ENCODE results near the gene CDK15.
A peak's percentile ranks its signal among the peaks of the same experiment; 100 is the strongest.

Gene CDK15

GRCh38 chr2:201779901-201780673, 26.2 kb upstream of the CDK15 start:
- Mint-ChIP-seq H3K9me3 (no peaks in the 10 kb centered on the region), H3K4me3 (peak overlapping the region; percentile 99), H3K36me3 (ENCODE audit: low read depth) (no peaks in the 10 kb centered on the region), H3K4me1 (ENCODE audit: low read depth) (peaks cover 11% of the 10 kb centered on the region), H3K27me3 (ENCODE audit: low read depth) (peaks cover 10% of the 10 kb centered on the region), H3K27ac (peak overlapping the region; percentile 79)
- DNase-seq (ENCODE audit: low spot score), result no peak

GRCh38 chr2:201780674-201781493, 25.5 kb upstream of the CDK15 start, which contains the start of gene ALS2:
Gene ALS2 (minus strand): TSS chr2:201780933. CDS start chr2:201768885, 12,048 bp downstream.
- H3K27ac Mint-ChIP-seq, result peak within 1 kb of the TSS; percentile 98
- DNase-seq (ENCODE audit: low spot score), result peak; percentile 90
- peaks cover 11% of the 10 kb centered on the region for H3K4me1 Mint-ChIP-seq (ENCODE audit: low read depth)
- H3K36me3 Mint-ChIP-seq (ENCODE audit: low read depth), result no peaks in the 10 kb centered on the region
- H3K9me3 Mint-ChIP-seq, result no peaks in the 10 kb centered on the region
- peaks cover 10% of the 10 kb centered on the region for H3K27me3 Mint-ChIP-seq (ENCODE audit: low read depth)
- peak within 1 kb of the TSS; percentile 99 for H3K4me3 Mint-ChIP-seq

- Mint-ChIP-seq H3K4me1 (ENCODE audit: low read depth) (peaks cover 11% of the 10 kb centered on the region), H3K36me3 (ENCODE audit: low read depth) (no peaks in the 10 kb centered on the region), H3K27ac (peak overlapping the region; percentile 98), H3K4me3 (peak overlapping the region; percentile 99), H3K27me3 (ENCODE audit: low read depth) (peaks cover 10% of the 10 kb centered on the region), H3K9me3 (no peaks in the 10 kb centered on the region)
- DNase-seq (ENCODE audit: low spot score), result no peak
Measured at GRCh38 chr2:201781557-201782051, 24.7 kb upstream of the CDK15 start.

GRCh38 chr2:201784563-201784962, 21.8 kb upstream of the CDK15 start:
- peaks cover 14% of the 10 kb centered on the region for H3K4me1 Mint-ChIP-seq (ENCODE audit: low read depth)
- no peak overlapping the region for H3K4me3 Mint-ChIP-seq
- no peaks in the 10 kb centered on the region for H3K9me3 Mint-ChIP-seq
- DNase-seq (ENCODE audit: low spot score), result no peak
- no peaks in the 10 kb centered on the region for H3K36me3 Mint-ChIP-seq (ENCODE audit: low read depth)
- H3K27me3 Mint-ChIP-seq (ENCODE audit: low read depth), result peaks cover 19% of the 10 kb centered on the region
- H3K27ac Mint-ChIP-seq, result no peak overlapping the region

- Mint-ChIP-seq H3K27me3 (ENCODE audit: low read depth) (peaks cover 21% of the 10 kb centered on the region), H3K4me1 (ENCODE audit: low read depth) (peaks cover 11% of the 10 kb centered on the region), H3K4me3 (no peak overlapping the region), H3K36me3 (ENCODE audit: low read depth) (no peaks in the 10 kb centered on the region), H3K27ac (no peak overlapping the region), H3K9me3 (no peaks in the 10 kb centered on the region)
- DNase-seq (ENCODE audit: low spot score), result no peak
Measured at GRCh38 chr2:201785135-201785534, 21.2 kb upstream of the CDK15 start.

- peaks cover 23% of the 10 kb centered on the region for H3K27me3 Mint-ChIP-seq (ENCODE audit: low read depth)
- no peaks in the 10 kb centered on the region for H3K36me3 Mint-ChIP-seq (ENCODE audit: low read depth)
- no peak for DNase-seq (ENCODE audit: low spot score)
- peaks cover 9% of the 10 kb centered on the region for H3K4me1 Mint-ChIP-seq (ENCODE audit: low read depth)
- no peaks in the 10 kb centered on the region for H3K9me3 Mint-ChIP-seq
- no peak overlapping the region for H3K4me3 Mint-ChIP-seq
- no peak overlapping the region for H3K27ac Mint-ChIP-seq
Measured at GRCh38 chr2:201786471-201786870, 19.9 kb upstream of the CDK15 start.

- no peak overlapping the region for H3K27ac Mint-ChIP-seq
- H3K27me3 Mint-ChIP-seq (ENCODE audit: low read depth), result peaks cover 16% of the 10 kb centered on the region
- peaks cover 4% of the 10 kb centered on the region for H3K4me1 Mint-ChIP-seq (ENCODE audit: low read depth)
- no peak for DNase-seq (ENCODE audit: low spot score)
- H3K4me3 Mint-ChIP-seq, result no peak overlapping the region
- H3K9me3 Mint-ChIP-seq, result no peaks in the 10 kb centered on the region
- no peaks in the 10 kb centered on the region for H3K36me3 Mint-ChIP-seq (ENCODE audit: low read depth)
Measured at GRCh38 chr2:201788371-201788770, 18.0 kb upstream of the CDK15 start.

- Mint-ChIP-seq H3K36me3 (ENCODE audit: low read depth) (no peaks in the 10 kb centered on the region), H3K9me3 (no peaks in the 10 kb centered on the region), H3K4me1 (ENCODE audit: low read depth) (peaks cover 4% of the 10 kb centered on the region), H3K27me3 (ENCODE audit: low read depth) (peaks cover 13% of the 10 kb centered on the region), H3K4me3 (no peak overlapping the region), H3K27ac (no peak overlapping the region)
- DNase-seq (ENCODE audit: low spot score), result no peak
Measured at GRCh38 chr2:201789395-201789794, 16.9 kb upstream of the CDK15 start.

- Mint-ChIP-seq H3K4me3 (no peak overlapping the region), H3K27me3 (ENCODE audit: low read depth) (peaks cover 13% of the 10 kb centered on the region), H3K27ac (no peak overlapping the region), H3K9me3 (no peaks in the 10 kb centered on the region), H3K4me1 (ENCODE audit: low read depth) (peaks cover 4% of the 10 kb centered on the region), H3K36me3 (ENCODE audit: low read depth) (no peaks in the 10 kb centered on the region)
- DNase-seq (ENCODE audit: low spot score), result no peak
Measured at GRCh38 chr2:201790291-201790690, 16.0 kb upstream of the CDK15 start.

GRCh38 chr2:201790989-201791388, 15.3 kb upstream of the CDK15 start:
- no peak for DNase-seq (ENCODE audit: low spot score)
- no peaks in the 10 kb centered on the region for H3K9me3 Mint-ChIP-seq
- no peaks in the 10 kb centered on the region for H3K36me3 Mint-ChIP-seq (ENCODE audit: low read depth)
- H3K4me1 Mint-ChIP-seq (ENCODE audit: low read depth), result peaks cover 4% of the 10 kb centered on the region
- no peak overlapping the region for H3K4me3 Mint-ChIP-seq
- no peak overlapping the region for H3K27ac Mint-ChIP-seq
- H3K27me3 Mint-ChIP-seq (ENCODE audit: low read depth), result peaks cover 18% of the 10 kb centered on the region

- no peaks in the 10 kb centered on the region for H3K4me1 Mint-ChIP-seq (ENCODE audit: low read depth)
- no peak for DNase-seq (ENCODE audit: low spot score)
- no peak overlapping the region for H3K4me3 Mint-ChIP-seq
- no peaks in the 10 kb centered on the region for H3K36me3 Mint-ChIP-seq (ENCODE audit: low read depth)
- no peak overlapping the region for H3K27ac Mint-ChIP-seq
- H3K9me3 Mint-ChIP-seq, result no peaks in the 10 kb centered on the region
- H3K27me3 Mint-ChIP-seq (ENCODE audit: low read depth), result peaks cover 14% of the 10 kb centered on the region
Measured at GRCh38 chr2:201793631-201794030, 12.7 kb upstream of the CDK15 start.

- DNase-seq (ENCODE audit: low spot score), result no peak
- Mint-ChIP-seq H3K27ac (no peak overlapping the region), H3K27me3 (ENCODE audit: low read depth) (peaks cover 11% of the 10 kb centered on the region), H3K36me3 (ENCODE audit: low read depth) (no peaks in the 10 kb centered on the region), H3K9me3 (no peaks in the 10 kb centered on the region), H3K4me3 (no peak overlapping the region), H3K4me1 (ENCODE audit: low read depth) (no peaks in the 10 kb centered on the region)
Measured at GRCh38 chr2:201794294-201794693, 12.0 kb upstream of the CDK15 start.

- no peak overlapping the region for H3K27ac Mint-ChIP-seq
- H3K27me3 Mint-ChIP-seq (ENCODE audit: low read depth), result peaks cover 8% of the 10 kb centered on the region
- H3K4me1 Mint-ChIP-seq (ENCODE audit: low read depth), result no peaks in the 10 kb centered on the region
- H3K9me3 Mint-ChIP-seq, result no peaks in the 10 kb centered on the region
- no peak overlapping the region for H3K4me3 Mint-ChIP-seq
- no peaks in the 10 kb centered on the region for H3K36me3 Mint-ChIP-seq (ENCODE audit: low read depth)
- DNase-seq (ENCODE audit: low spot score), result no peak
Measured at GRCh38 chr2:201795607-201796477, 10.5 kb upstream of the CDK15 start.

Measured in T-helper 2 cell treated with Interferon-gamma antibody and Interleukin-4, amounts not matched to agents 5 μg/mL and 100 μg/mL, for 36 hours (primary cell).